ENCODE data around the gene CTSV.
"Not testable (repeated sequence)": the region's sequence is repeated elsewhere in the genome, so short reads cannot be mapped to it uniquely, and the experiment has no call there.

- not testable (repeated sequence) for TF ChIP-seq CTCF, POLR2A (IDR thresholded peaks at IDR 0.05)
Observed at GRCh38 chr9:97001338-97001737, 37.6 kb downstream of the CTSV start.
